GM19438 (cell line): Measurements from ENCODE around the gene ABCA1.
"Not testable (repeated sequence)": the region's sequence is repeated elsewhere in the genome, so short reads cannot be mapped to it uniquely, and the experiment has no call there.

Experiments
- ATAC-seq: cut with Tn5 transposase; IDR thresholded peaks from one replicate; pipeline ENCODE4 v1.9.1; 2021; ENCODE audit warnings: low read depth; ENCODE audit not compliant: unreplicated experiment

The ABCA1 gene

GRCh38 chr9:104951487-104951886 is 23.5 kb upstream of the ABCA1 start:
- ATAC-seq = no peak

- ATAC-seq = no peak
Observed at GRCh38 chr9:104950838-104951237, 22.9 kb upstream of the ABCA1 start.

- ATAC-seq = no peak
Observed at GRCh38 chr9:104948277-104948676, 20.3 kb upstream of the ABCA1 start.

- ATAC-seq = no peak
Observed at GRCh38 chr9:104944871-104945270, 16.9 kb upstream of the ABCA1 start.

- no peak for ATAC-seq
Observed at GRCh38 chr9:104944356-104944755, 16.4 kb upstream of the ABCA1 start.

- ATAC-seq = no peak
Observed at GRCh38 chr9:104941597-104941996, 13.6 kb upstream of the ABCA1 start.

GRCh38 chr9:104936291-104936690 is 8.3 kb upstream of the ABCA1 start:
- no peak for ATAC-seq

GRCh38 chr9:104935501-104935810 is 7.5 kb upstream of the ABCA1 start:
- ATAC-seq = not testable (repeated sequence)

GRCh38 chr9:104934691-104935500 is 6.9 kb upstream of the ABCA1 start:
- ATAC-seq = no peak

GRCh38 chr9:104933091-104933490 is 5.1 kb upstream of the ABCA1 start:
- ATAC-seq = not testable (repeated sequence)

GRCh38 chr9:104931256-104931655 is 3.3 kb upstream of the ABCA1 start:
- ATAC-seq = no peak

- ATAC-seq = no peak
Observed at GRCh38 chr9:104927216-104927911, 591 bp downstream of the ABCA1 start.

GRCh38 chr9:104923740-104924139 is 4.2 kb downstream of the ABCA1 start:
- peak; percentile 60 for ATAC-seq

- ATAC-seq = no peak
Observed at GRCh38 chr9:104923289-104923688, 4.7 kb downstream of the ABCA1 start.

GRCh38 chr9:104922748-104923147 is 5.2 kb downstream of the ABCA1 start:
- ATAC-seq = not testable (repeated sequence)

- no peak for ATAC-seq
Observed at GRCh38 chr9:104921067-104921741, 6.8 kb downstream of the ABCA1 start.

- ATAC-seq = no peak
Observed at GRCh38 chr9:104915753-104916152, 12.2 kb downstream of the ABCA1 start.

- no peak for ATAC-seq
Observed at GRCh38 chr9:104915049-104915448, 12.9 kb downstream of the ABCA1 start.

- no peak for ATAC-seq
Observed at GRCh38 chr9:104914466-104914865, 13.5 kb downstream of the ABCA1 start.

GRCh38 chr9:104912606-104913005 is 15.3 kb downstream of the ABCA1 start:
- no peak for ATAC-seq

- ATAC-seq = no peak
Observed at GRCh38 chr9:104911032-104911607, 16.8 kb downstream of the ABCA1 start.
